Osteocyte (in vitro differentiated cells): ENCODE data around the gene CAPRIN2. TPM values are rescaled to one million over a fixed set of nuclear protein-coding genes. Genes with fewer than 3 reads are reported as not detected.

Experiments
- DNase-seq: peaks from one replicate; pipeline ENCODE4 v3.0.0; 2021; ENCODE audit warnings: mixed read lengths; ENCODE audit not compliant: unreplicated experiment; ENCODE audit errors: extremely low spot score
- H3K27ac Mint-ChIP-seq: one replicate; pipeline ENCODE4 v1.8.0; 2021; ENCODE audit warnings: mild to moderate bottlenecking, mixed read lengths; ENCODE audit not compliant: unreplicated experiment
- H3K27me3 Mint-ChIP-seq: one replicate; pipeline ENCODE4 v1.8.0; 2021; ENCODE audit warnings: mixed read lengths; ENCODE audit not compliant: unreplicated experiment
- H3K36me3 Mint-ChIP-seq: one replicate; pipeline ENCODE4 v1.8.0; 2021; ENCODE audit warnings: mixed read lengths; ENCODE audit not compliant: unreplicated experiment
- H3K4me1 Mint-ChIP-seq: one replicate; pipeline ENCODE4 v1.8.0; 2021; ENCODE audit warnings: mixed read lengths; ENCODE audit not compliant: unreplicated experiment
- H3K4me3 Mint-ChIP-seq: one replicate; pipeline ENCODE4 v1.8.0; 2021; ENCODE audit warnings: mild to moderate bottlenecking, moderate library complexity, mixed read lengths; ENCODE audit not compliant: unreplicated experiment
- H3K9me3 Mint-ChIP-seq: one replicate; pipeline ENCODE4 v1.8.0; 2021; ENCODE audit warnings: mixed read lengths; ENCODE audit not compliant: unreplicated experiment
- total RNA-seq: library from RNA; stranded (reverse); gene quantifications from 2 replicates; pipeline ENCODE4 v1.2.1, GENCODE V29; 2021
- TF ChIP-seq, protein P1 (sequence below): fragments of 200-600 bp; sonication (generic); IDR thresholded peaks from 2 replicates; pipeline ENCODE4 v1.5.0; 2021; ENCODE audit warnings: antibody characterized with exemption, mild to moderate bottlenecking, moderate library complexity

CAPRIN2 gene
- total RNA-seq, 1 donor from 2014 or later = 35.8 TPM

DNA sequence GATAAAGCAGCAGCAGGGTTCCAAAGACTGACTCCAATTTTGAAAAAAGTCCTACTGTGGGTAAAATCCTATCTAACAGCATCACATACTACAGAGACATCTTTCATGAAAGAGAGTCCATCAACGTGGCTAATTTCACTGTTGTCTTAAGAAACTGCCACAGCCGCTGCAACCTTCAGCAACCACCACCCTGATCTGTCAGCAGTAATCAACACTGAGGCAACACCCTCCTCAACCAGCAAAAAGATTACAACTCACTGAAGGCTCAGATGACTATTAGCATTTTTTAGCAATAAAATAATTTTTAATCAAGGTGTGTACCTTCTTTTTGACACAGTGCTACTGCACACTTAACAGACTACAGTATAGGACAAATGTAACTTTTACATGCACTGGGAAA is 6.6 kb downstream of the CAPRIN2 start:
- H3K27ac Mint-ChIP-seq = no peak overlapping the region
- no peaks in the 10 kb centered on the region for H3K27me3 Mint-ChIP-seq
- H3K4me3 Mint-ChIP-seq = no peak overlapping the region
- H3K36me3 Mint-ChIP-seq = peaks cover 40% of the 10 kb centered on the region
- peaks cover 47% of the 10 kb centered on the region for H3K4me1 Mint-ChIP-seq
- H3K9me3 Mint-ChIP-seq = peaks cover 3% of the 10 kb centered on the region
- DNase-seq = no peak
- TF ChIP-seq, protein P1, sequence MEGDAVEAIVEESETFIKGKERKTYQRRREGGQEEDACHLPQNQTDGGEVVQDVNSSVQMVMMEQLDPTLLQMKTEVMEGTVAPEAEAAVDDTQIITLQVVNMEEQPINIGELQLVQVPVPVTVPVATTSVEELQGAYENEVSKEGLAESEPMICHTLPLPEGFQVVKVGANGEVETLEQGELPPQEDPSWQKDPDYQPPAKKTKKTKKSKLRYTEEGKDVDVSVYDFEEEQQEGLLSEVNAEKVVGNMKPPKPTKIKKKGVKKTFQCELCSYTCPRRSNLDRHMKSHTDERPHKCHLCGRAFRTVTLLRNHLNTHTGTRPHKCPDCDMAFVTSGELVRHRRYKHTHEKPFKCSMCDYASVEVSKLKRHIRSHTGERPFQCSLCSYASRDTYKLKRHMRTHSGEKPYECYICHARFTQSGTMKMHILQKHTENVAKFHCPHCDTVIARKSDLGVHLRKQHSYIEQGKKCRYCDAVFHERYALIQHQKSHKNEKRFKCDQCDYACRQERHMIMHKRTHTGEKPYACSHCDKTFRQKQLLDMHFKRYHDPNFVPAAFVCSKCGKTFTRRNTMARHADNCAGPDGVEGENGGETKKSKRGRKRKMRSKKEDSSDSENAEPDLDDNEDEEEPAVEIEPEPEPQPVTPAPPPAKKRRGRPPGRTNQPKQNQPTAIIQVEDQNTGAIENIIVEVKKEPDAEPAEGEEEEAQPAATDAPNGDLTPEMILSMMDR = no peak

DNA sequence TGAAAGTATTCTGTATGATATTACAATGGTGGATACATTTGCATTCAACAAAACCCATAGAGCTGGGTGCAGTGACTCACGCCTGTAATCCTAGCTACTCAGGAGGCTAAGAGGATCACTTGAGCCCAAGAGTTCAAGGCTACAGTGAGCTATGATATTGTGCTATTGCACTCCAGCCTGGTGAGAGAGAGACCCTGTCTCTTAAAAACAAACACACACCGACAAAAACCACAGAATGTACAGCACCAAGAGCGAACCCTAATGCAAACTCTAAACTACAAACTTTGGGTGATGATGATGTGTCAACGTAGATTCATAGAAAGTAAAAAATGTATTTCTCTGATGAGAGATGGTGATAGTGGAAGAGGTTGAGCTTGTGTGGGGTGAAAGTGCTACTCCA is 8.6 kb downstream of the CAPRIN2 start:
- Mint-ChIP-seq H3K27me3 (no peaks in the 10 kb centered on the region), H3K36me3 (peaks cover 41% of the 10 kb centered on the region), H3K9me3 (peaks cover 3% of the 10 kb centered on the region), H3K4me3 (no peak overlapping the region), H3K4me1 (peaks cover 33% of the 10 kb centered on the region), H3K27ac (no peak overlapping the region)
- DNase-seq = no peak
- TF ChIP-seq, protein P1 = no peak

DNA sequence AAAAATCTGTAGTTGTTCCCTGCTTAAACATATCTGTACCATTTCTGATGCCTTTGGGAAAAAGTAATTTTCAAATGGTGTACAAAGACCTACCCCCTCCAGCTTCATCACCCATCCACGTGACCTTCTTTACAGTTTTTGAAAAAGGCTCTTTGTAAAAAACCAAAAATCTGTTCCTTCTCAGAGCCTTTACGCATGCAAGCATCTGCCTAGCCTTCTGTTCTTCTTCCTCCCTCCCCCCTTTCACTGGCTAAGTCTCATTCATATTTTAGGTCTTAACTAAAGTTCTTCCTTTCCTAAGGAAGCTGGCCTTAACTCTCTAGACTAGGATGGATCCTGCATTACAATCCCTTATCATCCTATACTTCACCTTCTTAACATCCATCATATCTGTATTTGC is 10.4 kb downstream of the CAPRIN2 start:
- no peak for DNase-seq
- peaks cover 38% of the 10 kb centered on the region for H3K36me3 Mint-ChIP-seq
- TF ChIP-seq, protein P1 = no peak
- no peak overlapping the region for H3K27ac Mint-ChIP-seq
- H3K4me1 Mint-ChIP-seq = peaks cover 21% of the 10 kb centered on the region
- H3K27me3 Mint-ChIP-seq = no peaks in the 10 kb centered on the region
- H3K9me3 Mint-ChIP-seq = peaks cover 3% of the 10 kb centered on the region
- no peak overlapping the region for H3K4me3 Mint-ChIP-seq

DNA sequence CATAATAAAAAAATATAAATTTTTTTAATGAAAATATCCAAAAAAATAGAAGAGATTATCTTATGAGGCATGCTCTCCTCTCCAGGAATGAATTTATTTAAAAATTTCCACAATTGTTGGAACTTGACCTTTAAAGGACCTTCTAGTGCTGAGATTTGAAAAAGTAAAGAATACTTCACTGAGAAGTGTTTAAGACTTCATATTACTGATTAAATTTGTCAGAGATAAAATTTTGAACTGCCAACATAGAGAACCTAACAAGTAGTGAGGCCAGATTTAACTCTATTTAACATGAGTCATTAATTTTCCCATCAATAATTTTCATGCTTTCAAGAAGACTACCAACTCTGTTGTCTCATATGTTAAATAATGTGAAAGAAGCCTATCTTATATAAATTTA is 14.5 kb downstream of the CAPRIN2 start:
- peaks cover 6% of the 10 kb centered on the region for H3K9me3 Mint-ChIP-seq
- no peak overlapping the region for H3K27ac Mint-ChIP-seq
- no peaks in the 10 kb centered on the region for H3K27me3 Mint-ChIP-seq
- TF ChIP-seq, protein P1 = no peak
- no peak overlapping the region for H3K4me3 Mint-ChIP-seq
- H3K36me3 Mint-ChIP-seq = peaks cover 39% of the 10 kb centered on the region
- H3K4me1 Mint-ChIP-seq = peaks cover 14% of the 10 kb centered on the region
- DNase-seq = no peak

DNA sequence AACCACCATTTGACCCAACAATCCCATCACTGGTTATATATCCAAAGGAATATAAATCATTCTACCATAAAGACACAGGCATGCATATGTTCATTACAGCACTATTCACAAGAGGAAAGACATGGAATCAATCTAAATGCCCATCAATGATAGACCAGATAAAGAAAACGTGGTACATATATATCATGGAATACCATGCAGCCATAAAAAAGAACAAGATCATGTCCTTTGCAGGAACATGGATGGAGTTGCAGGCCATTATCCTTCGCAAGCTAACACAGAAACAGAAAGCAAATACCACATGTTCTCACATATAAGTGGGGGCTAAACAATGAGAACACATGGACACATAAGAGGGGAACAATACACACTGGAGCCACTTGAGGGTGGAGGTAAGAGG is 15.7 kb downstream of the CAPRIN2 start:
- H3K27me3 Mint-ChIP-seq = no peaks in the 10 kb centered on the region
- no peak overlapping the region for H3K4me3 Mint-ChIP-seq
- H3K4me1 Mint-ChIP-seq = peaks cover 14% of the 10 kb centered on the region
- no peak overlapping the region for H3K27ac Mint-ChIP-seq
- TF ChIP-seq, protein P1 = no peak
- peaks cover 6% of the 10 kb centered on the region for H3K9me3 Mint-ChIP-seq
- no peak for DNase-seq
- peaks cover 46% of the 10 kb centered on the region for H3K36me3 Mint-ChIP-seq
